Liver (tissue), 9 donors: ENCODE data around the gene LBP. TPM values are rescaled to one million over a fixed set of nuclear protein-coding genes. Genes with fewer than 3 reads are reported as not detected.

Source experiments
- DNase-seq: peaks from one replicate; pipeline ENCODE4 v3.0.0-alpha.2; 2017; ENCODE audit warnings: low spot score
- H3K27ac ChIP-seq, 2 donors: one replicate each; pipeline ENCODE4 v1.7.0; 2013; ENCODE audit warnings: inconsistent platforms in 2 of 2, low read length in 2 of 2, control low read depth in 1 of 2, low read depth in 1 of 2, mild to moderate bottlenecking in 1 of 2
- H3K27me3 ChIP-seq, 4 donors: one replicate each; pipeline versions ENCODE4 v1.6.1 to v1.7.0; 2013; ENCODE audit warnings: low read length in 3 of 4, inconsistent platforms in 1 of 4, mild to moderate bottlenecking in 1 of 4, moderate library complexity in 1 of 4; ENCODE audit not compliant: control insufficient read depth in 4 of 4, insufficient read depth in 4 of 4
- H3K36me3 ChIP-seq, 4 donors: one replicate each; pipeline versions ENCODE4 v1.6.1 to v1.7.0; 2013; ENCODE audit warnings: low read length in 3 of 4, mild to moderate bottlenecking in 3 of 4, low read depth in 1 of 4, moderate library complexity in 1 of 4; ENCODE audit not compliant: control insufficient read depth in 4 of 4, insufficient read depth in 3 of 4
- H3K4me1 ChIP-seq, 4 donors: one replicate each; pipeline versions ENCODE4 v1.6.1 to v1.7.0; 2013; ENCODE audit warnings: low read length in 3 of 4, mild to moderate bottlenecking in 3 of 4, moderate library complexity in 1 of 4; ENCODE audit not compliant: control insufficient read depth in 4 of 4, insufficient read depth in 4 of 4
- H3K4me3 ChIP-seq, 3 donors: one replicate each; pipeline versions ENCODE4 v1.6.1 to v1.7.0; 2013; ENCODE audit warnings: low read length in 3 of 3, control low read depth in 1 of 3, low read depth in 1 of 3, mild to moderate bottlenecking in 1 of 3
- H3K9ac ChIP-seq, 2 donors: one replicate each; pipeline ENCODE4 v1.7.0; 2013; ENCODE audit warnings: low read length in 2 of 2, mild to moderate bottlenecking in 2 of 2, moderate library complexity in 2 of 2, control low read depth in 1 of 2, low read depth in 1 of 2
- H3K9me3 ChIP-seq, 4 donors: one replicate each; pipeline versions ENCODE4 v1.6.1 to v1.7.0; 2013; ENCODE audit warnings: low read length in 3 of 4; ENCODE audit not compliant: control insufficient read depth in 4 of 4
- ATF3 ChIP-seq: IDR thresholded peaks from 2 replicates; pipeline ENCODE4 v1.6.1; 2016; ENCODE audit warnings: antibody characterized with exemption
- EGR1 ChIP-seq, 2 donors: IDR thresholded peaks; 2 replicates each; pipeline ENCODE4 v1.6.1; 2016 to 2018; ENCODE audit warnings: antibody characterized with exemption in 2 of 2, low read depth in 2 of 2
- FOXA1 ChIP-seq: IDR thresholded peaks from 2 replicates; pipeline ENCODE4 v1.6.1; 2016; ENCODE audit warnings: antibody characterized with exemption
- FOXA2 ChIP-seq: IDR thresholded peaks from 2 replicates; pipeline ENCODE4 v1.6.1; 2016; ENCODE audit warnings: antibody characterized with exemption
- HNF4A ChIP-seq, 2 donors: conservative IDR thresholded peaks; 2 replicates each; pipeline ENCODE4 v1.6.1; 2016; ENCODE audit warnings: antibody characterized with exemption in 2 of 2, mild to moderate bottlenecking in 2 of 2
- HNF4G ChIP-seq: IDR thresholded peaks from 2 replicates; pipeline ENCODE4 v1.6.1; 2016; ENCODE audit warnings: antibody characterized with exemption
- MAX ChIP-seq: IDR thresholded peaks from 2 replicates; pipeline ENCODE4 v1.6.1; 2016; ENCODE audit warnings: antibody characterized with exemption
- NR2F2 ChIP-seq: IDR thresholded peaks from 2 replicates; pipeline ENCODE4 v1.6.1; 2016; ENCODE audit warnings: antibody characterized with exemption
- RAD21 ChIP-seq, 2 donors: IDR thresholded peaks; 2 replicates each; pipeline ENCODE4 v1.6.1; 2016; ENCODE audit warnings: antibody characterized with exemption in 2 of 2, mild to moderate bottlenecking in 2 of 2
- REST ChIP-seq: IDR thresholded peaks from 2 replicates; pipeline ENCODE4 v1.6.1; 2016; ENCODE audit warnings: antibody characterized with exemption, mild to moderate bottlenecking
- RXRA ChIP-seq, 2 donors: IDR thresholded peaks; 2 replicates each; pipeline ENCODE4 v1.6.1; 2017 to 2018; ENCODE audit warnings: antibody characterized with exemption in 2 of 2, mild to moderate bottlenecking in 1 of 2
- TAF1 ChIP-seq: conservative IDR thresholded peaks from 2 replicates; pipeline ENCODE4 v1.6.1; 2016; ENCODE audit warnings: antibody characterized with exemption, mild to moderate bottlenecking
- YY1 ChIP-seq: IDR thresholded peaks from 2 replicates; pipeline ENCODE4 v1.6.1; 2016; ENCODE audit warnings: antibody characterized with exemption, mild to moderate bottlenecking
- ZBTB33 ChIP-seq: IDR thresholded peaks from 2 replicates; pipeline ENCODE4 v1.6.1; 2016; ENCODE audit warnings: antibody characterized with exemption
- whole genome bisulfite sequencing: extraction: QIAGEN DNeasy Blood & Tissue Kit; methylation state at CpG from one replicate; pipeline ENCODE4 v1.1.7; 2013; 5-methylcytosine and 5-hydroxymethylcytosine counted together
- polyA plus RNA-seq, 2 donors: library from polyadenylated mRNA; stranded (reverse) in 1 of 2; unstranded in 1 of 2; fragments of 200-250 nt in 1 of 2; fragments of >200 nt in 1 of 2; fragmentation: Nextera tagmentation in 1 of 2; extraction: Ambion mirVana in 1 of 2; gene quantifications; one replicate each; pipeline versions ENCODE4 v1.2.1 to v1.2.3, GENCODE V29; 2013 to 2015
- total RNA-seq, 2 donors: library from RNA; depleted of rRNA; stranded (reverse); fragments of >200 nt; gene quantifications; one replicate each; pipeline ENCODE4 v1.2.3, GENCODE V29; 2014
- donor health status: healthy.
- donor health status: healthy.
- donor health status: healthy.
- donor health status: healthy.
- donor health status: healthy.

Gene LBP
- total and polyA plus RNA-seq, 4 donors = 561 to 1,485 (median 1,083) TPM

GRCh38 chr20:38339997-38340396 lies 6.3 kb upstream of the LBP start:
- H3K27ac ChIP-seq = no peak overlapping the region
- H3K4me3 ChIP-seq = no peak overlapping the region
- H3K9ac ChIP-seq = no peak overlapping the region
- H3K9me3 ChIP-seq = peaks cover 0 to 5% (median 0%) of the 10 kb centered on the region in 4 donors
- 69% methylated on average over 3 of the region's 3 CpGs for WGBS
- H3K36me3 ChIP-seq = no peaks in the 10 kb centered on the region
- H3K4me1 ChIP-seq = peaks cover 11 to 53% (median 46%) of the 10 kb centered on the region in 4 donors
- TF ChIP-seq EGR1 (IDR thresholded peaks at IDR 0.05; ENCODE audit: low read depth in 2 of 2) (no peak), NR2F2 (no peak)
- no peaks in the 10 kb centered on the region for H3K27me3 ChIP-seq
- no peak for DNase-seq

GRCh38 chr20:38340693-38341092 lies 5.6 kb upstream of the LBP start:
- TF ChIP-seq RXRA (IDR thresholded peaks at IDR 0.05) = no peak
- TF ChIP-seq REST = no peak
- no peak for TF ChIP-seq HNF4G
- TF ChIP-seq YY1 = no peak
- no peak for TF ChIP-seq FOXA2
- TF ChIP-seq ZBTB33 = no peak
- no peak for TF ChIP-seq EGR1 (IDR thresholded peaks at IDR 0.05; ENCODE audit: low read depth in 2 of 2)
- TF ChIP-seq NR2F2 = no peak
- no peak for TF ChIP-seq ATF3
- TF ChIP-seq MAX = no peak
- Histone ChIP-seq H3K27me3 (no peaks in the 10 kb centered on the region), H3K4me3 (no peak overlapping the region), H3K4me1 (peaks cover 11 to 60% (median 53%) of the 10 kb centered on the region in 4 donors), H3K27ac (no peak overlapping the region), H3K36me3 (no peaks in the 10 kb centered on the region), H3K9me3 (peaks cover 0 to 5% (median 0%) of the 10 kb centered on the region in 4 donors), H3K9ac (no peak overlapping the region)
- WGBS = 91% methylated on average over 6 of the region's 6 CpGs
- DNase-seq = no peak

GRCh38 chr20:38342216-38342615 lies 4.1 kb upstream of the LBP start:
- H3K4me1 ChIP-seq = peaks cover 11 to 67% (median 54%) of the 10 kb centered on the region in 4 donors
- no peaks in the 10 kb centered on the region for H3K27me3 ChIP-seq
- no peak overlapping the region for H3K9ac ChIP-seq
- 83% methylated on average over 7 of the region's 7 CpGs for WGBS
- H3K27ac ChIP-seq = peak overlapping the region in 1 of 2 donors; percentile 95
- H3K4me3 ChIP-seq = no peak overlapping the region
- no peaks in the 10 kb centered on the region for H3K36me3 ChIP-seq
- no peak for DNase-seq
- TF ChIP-seq HNF4G (no peak), RAD21 (IDR thresholded peaks at IDR 0.05) (no peak), FOXA1 (no peak), TAF1 (no peak), HNF4A (conservative IDR thresholded peaks at IDR 0.05) (no peak)
- H3K9me3 ChIP-seq = peaks cover 0 to 5% (median 0%) of the 10 kb centered on the region in 4 donors
